Measurements from ENCODE around the gene BPIFB1. TPM values are rescaled to one million over a fixed set of nuclear protein-coding genes. Genes with fewer than 3 reads are reported as not detected.

Gene BPIFB1
- total RNA-seq, 4 donors from 2014 or later: 0.21 TPM; not detected in 3

- no peak for TF ChIP-seq CTCF (IDR thresholded peaks at IDR 0.05)
- no peak for TF ChIP-seq POLR2A (IDR thresholded peaks at IDR 0.05)
- Histone ChIP-seq H3K4me3 (no peak overlapping the region), H3K27ac (no peak overlapping the region), H3K36me3 (no peaks in the 10 kb centered on the region), H3K9me3 (no peaks in the 10 kb centered on the region), H3K27me3 (no peaks in the 10 kb centered on the region), H3K4me1 (no peaks in the 10 kb centered on the region)
- intact Hi-C loops (cut with DNase I; ENCODE audit: low total_unique reads): no loop called here
- DNase-seq: no peak
Measured at GRCh38 chr20:33280000-33280680, 2.9 kb upstream of the BPIFB1 start.

- Histone ChIP-seq H3K4me1 (no peaks in the 10 kb centered on the region), H3K4me3 (no peak overlapping the region), H3K36me3 (no peaks in the 10 kb centered on the region), H3K27me3 (no peaks in the 10 kb centered on the region), H3K9me3 (no peaks in the 10 kb centered on the region), H3K27ac (no peak overlapping the region)
- intact Hi-C loops (cut with DNase I; ENCODE audit: low total_unique reads): no loop called here
- no peak for DNase-seq
- TF ChIP-seq CTCF (IDR thresholded peaks at IDR 0.05) (no peak), POLR2A (IDR thresholded peaks at IDR 0.05) (no peak)
Measured at GRCh38 chr20:33280775-33281174, 2.2 kb upstream of the BPIFB1 start.

GRCh38 chr20:33281550-33282146 lies 1.4 kb upstream of the BPIFB1 start:
- Histone ChIP-seq H3K4me3 (no peak overlapping the region), H3K27ac (no peak overlapping the region), H3K4me1 (no peaks in the 10 kb centered on the region), H3K36me3 (no peaks in the 10 kb centered on the region), H3K27me3 (no peaks in the 10 kb centered on the region), H3K9me3 (no peaks in the 10 kb centered on the region)
- DNase-seq: no peak
- no peak for TF ChIP-seq CTCF (IDR thresholded peaks at IDR 0.05)
- no peak for TF ChIP-seq POLR2A (IDR thresholded peaks at IDR 0.05)
- intact Hi-C loops (cut with DNase I; ENCODE audit: low total_unique reads): no loop called here

- TF ChIP-seq POLR2A (IDR thresholded peaks at IDR 0.05) (no peak), CTCF (IDR thresholded peaks at IDR 0.05) (no peak)
Measured at GRCh38 chr20:33282196-33282934, 649 bp upstream of the BPIFB1 start.

GRCh38 chr20:33284284-33284683 lies 1.3 kb downstream of the BPIFB1 start:
- intact Hi-C loops (cut with DNase I; ENCODE audit: low total_unique reads): no loop called here
- DNase-seq: no peak
- Histone ChIP-seq H3K36me3 (no peaks in the 10 kb centered on the region), H3K27ac (no peak overlapping the region), H3K27me3 (no peaks in the 10 kb centered on the region), H3K4me1 (no peaks in the 10 kb centered on the region), H3K4me3 (no peak overlapping the region), H3K9me3 (no peaks in the 10 kb centered on the region)
- no peak for TF ChIP-seq POLR2A (IDR thresholded peaks at IDR 0.05)
- no peak for TF ChIP-seq CTCF (IDR thresholded peaks at IDR 0.05)

More at GRCh38 chr20:33282196-33282934, 649 bp upstream of the BPIFB1 start:
- H3K4me1 ChIP-seq: no peaks in the 10 kb centered on the region
- no peaks in the 10 kb centered on the region for H3K27me3 ChIP-seq
- intact Hi-C loops (cut with DNase I; ENCODE audit: low total_unique reads): no loop called here
- H3K9me3 ChIP-seq: no peaks in the 10 kb centered on the region
- H3K27ac ChIP-seq: no peak overlapping the region
- no peaks in the 10 kb centered on the region for H3K36me3 ChIP-seq
- H3K4me3 ChIP-seq: no peak overlapping the region
- no peak for DNase-seq
